Activated CD4-positive, CD25-positive, alpha-beta regulatory T cell treated with anti-CD3 and anti-CD28 coated beads, Interleukin-2, amount 50 U/mL, for 24 hours (primary cell): Measurements from ENCODE around the gene GNB3.
A peak's percentile ranks its signal among the peaks of the same experiment; 100 is the strongest.
"Not testable (repeated sequence)": the region's sequence is repeated elsewhere in the genome, so short reads cannot be mapped to it uniquely, and the experiment has no call there.

ENCODE experiments used
- ATAC-seq, 2 donors: fragments of 150-1000 bp; cut with Tn5 transposase; one replicate each; pipeline ENCODE4 v1.10.0; 2021; ENCODE audit warnings: mild to moderate bottlenecking in 1 of 2, moderate library complexity in 1 of 2

Gene GNB3

GRCh38 chr12:6886206-6886999, 45.7 kb downstream of the GNB3 start:
- ATAC-seq, result not testable (repeated sequence)

GRCh38 chr12:6887460-6887859, 46.7 kb downstream of the GNB3 start:
- no peak for ATAC-seq

- no peak for ATAC-seq
These were observed 47.6 kb downstream of the GNB3 start for GRCh38 chr12:6888360-6888759.

GRCh38 chr12:6888794-6889193, 48.1 kb downstream of the GNB3 start:
- not testable (repeated sequence) for ATAC-seq

GRCh38 chr12:6889775-6890573, 49.2 kb downstream of the GNB3 start:
- not testable (repeated sequence) for ATAC-seq

GRCh38 chr12:6890789-6891645, 50.3 kb downstream of the GNB3 start:
- ATAC-seq, result peak; percentile 95 to 97

GRCh38 chr12:6891646-6892001, 50.9 kb downstream of the GNB3 start:
- peak in 1 of 2 donors; percentile 1 for ATAC-seq

GRCh38 chr12:6892683-6893082, 52.0 kb downstream of the GNB3 start:
- ATAC-seq, result not testable (repeated sequence)

GRCh38 chr12:6894321-6894720, 53.6 kb downstream of the GNB3 start:
- ATAC-seq, result no peak
